Effector memory CD8-positive, alpha-beta T cell (primary cell): ENCODE data around the gene RHOH.

Experiments
- ATAC-seq: fragments of 150-1000 bp; cut with Tn5 transposase; replicated peaks from 2 replicates; pipeline ENCODE4 v1.10.0; 2021; ENCODE audit warnings: mild to moderate bottlenecking, moderate library complexity
- DNase-seq, 3 experiments: peaks; one replicate each; pipeline ENCODE4 v3.0.0; 2021
- H3K27ac Mint-ChIP-seq, 2 donors: one replicate each; pipeline ENCODE4 v1.8.0; 2022; ENCODE audit warnings: mild to moderate bottlenecking in 2 of 2, mixed read lengths in 2 of 2, moderate library complexity in 2 of 2
- H3K27me3 Mint-ChIP-seq, 2 donors: one replicate each; pipeline ENCODE4 v1.8.0; 2022; ENCODE audit warnings: mixed read lengths in 2 of 2
- H3K36me3 Mint-ChIP-seq: one replicate; pipeline ENCODE4 v1.8.0; 2022; ENCODE audit warnings: mild to moderate bottlenecking, moderate library complexity, mixed read lengths; ENCODE audit not compliant: insufficient read depth
- H3K4me1 Mint-ChIP-seq, 2 donors: one replicate each; pipeline ENCODE4 v1.8.0; 2022; ENCODE audit warnings: low read depth in 2 of 2, mixed read lengths in 2 of 2
- H3K4me3 Mint-ChIP-seq, 2 donors: one replicate each; pipeline ENCODE4 v1.8.0; 2022; ENCODE audit warnings: mild to moderate bottlenecking in 2 of 2, mixed read lengths in 2 of 2, moderate library complexity in 2 of 2
- H3K9me3 Mint-ChIP-seq, 2 donors: one replicate each; pipeline ENCODE4 v1.8.0; 2022; ENCODE audit warnings: mixed read lengths in 2 of 2

The RHOH gene

GRCh38 chr4:40254608-40255392 is 58.0 kb downstream of the RHOH start:
- Mint-ChIP-seq H3K36me3 (peaks cover 14% of the 10 kb centered on the region), H3K27me3 (no peaks in the 10 kb centered on the region), H3K9me3 (no peaks in the 10 kb centered on the region), H3K27ac (peak overlapping the region; percentile 52 to 91), H3K4me1 (peaks cover 40 to 53% of the 10 kb centered on the region in 2 donors), H3K4me3 (peak overlapping the region; percentile 16 to 57)
- DNase-seq (no peak), ATAC-seq (peak; percentile 74)

GRCh38 chr4:40255393-40256281 is 58.8 kb downstream of the RHOH start:
- DNase-seq (no peak), ATAC-seq (peak; percentile 14)

GRCh38 chr4:40256329-40256728 is 59.5 kb downstream of the RHOH start:
- Mint-ChIP-seq H3K4me3 (no peak overlapping the region), H3K27me3 (no peaks in the 10 kb centered on the region), H3K9me3 (no peaks in the 10 kb centered on the region), H3K36me3 (peaks cover 13% of the 10 kb centered on the region), H3K27ac (peak overlapping the region in 1 of 2 donors; percentile 91), H3K4me1 (peaks cover 35 to 52% of the 10 kb centered on the region in 2 donors)
- ATAC-seq: no peak
- DNase-seq: no peak

More at GRCh38 chr4:40255393-40256281, 58.8 kb downstream of the RHOH start:
- Mint-ChIP-seq H3K9me3 (no peaks in the 10 kb centered on the region), H3K27me3 (no peaks in the 10 kb centered on the region), H3K27ac (peak overlapping the region; percentile 52 to 91), H3K36me3 (peaks cover 13% of the 10 kb centered on the region), H3K4me3 (peak overlapping the region; percentile 3 to 16), H3K4me1 (peaks cover 39 to 50% of the 10 kb centered on the region in 2 donors)

- H3K4me3 Mint-ChIP-seq: no peak overlapping the region
- DNase-seq (no peak), ATAC-seq (no peak)
- no peaks in the 10 kb centered on the region for H3K27me3 Mint-ChIP-seq
- H3K27ac Mint-ChIP-seq: no peak overlapping the region
- H3K9me3 Mint-ChIP-seq: no peaks in the 10 kb centered on the region
- peaks cover 34 to 47% of the 10 kb centered on the region in 2 donors for H3K4me1 Mint-ChIP-seq
- H3K36me3 Mint-ChIP-seq: peaks cover 13% of the 10 kb centered on the region
Measured at GRCh38 chr4:40256817-40257216, 60.0 kb downstream of the RHOH start.

GRCh38 chr4:40258627-40259026 is 61.8 kb downstream of the RHOH start:
- no peaks in the 10 kb centered on the region for H3K27me3 Mint-ChIP-seq
- H3K9me3 Mint-ChIP-seq: no peaks in the 10 kb centered on the region
- ATAC-seq (no peak), DNase-seq (no peak)
- peaks cover 13% of the 10 kb centered on the region for H3K36me3 Mint-ChIP-seq
- peaks cover 37 to 40% of the 10 kb centered on the region in 2 donors for H3K4me1 Mint-ChIP-seq
- H3K4me3 Mint-ChIP-seq: no peak overlapping the region
- peak overlapping the region in 1 of 2 donors; percentile 71 for H3K27ac Mint-ChIP-seq

- no peaks in the 10 kb centered on the region for H3K9me3 Mint-ChIP-seq
- DNase-seq (no peak), ATAC-seq (no peak)
- peaks cover 17% of the 10 kb centered on the region for H3K36me3 Mint-ChIP-seq
- no peaks in the 10 kb centered on the region for H3K27me3 Mint-ChIP-seq
- peaks cover 40% of the 10 kb centered on the region in 2 donors for H3K4me1 Mint-ChIP-seq
- peak overlapping the region; percentile 27 to 56 for H3K27ac Mint-ChIP-seq
- no peak overlapping the region for H3K4me3 Mint-ChIP-seq
Measured at GRCh38 chr4:40261231-40262076, 64.6 kb downstream of the RHOH start.

- H3K9me3 Mint-ChIP-seq: no peaks in the 10 kb centered on the region
Measured at GRCh38 chr4:40262077-40262528, 65.3 kb downstream of the RHOH start.

GRCh38 chr4:40262861-40263260 is 66.0 kb downstream of the RHOH start:
- Mint-ChIP-seq H3K27me3 (no peaks in the 10 kb centered on the region), H3K4me1 (peaks cover 41 to 44% of the 10 kb centered on the region in 2 donors), H3K27ac (peak overlapping the region in 1 of 2 donors; percentile 75), H3K9me3 (no peaks in the 10 kb centered on the region), H3K36me3 (peaks cover 11% of the 10 kb centered on the region), H3K4me3 (peak overlapping the region; percentile 86)
- ATAC-seq: no peak
- DNase-seq: no peak

More at GRCh38 chr4:40262077-40262528, 65.3 kb downstream of the RHOH start:
- Mint-ChIP-seq H3K36me3 (peaks cover 11% of the 10 kb centered on the region), H3K4me1 (peaks cover 36 to 39% of the 10 kb centered on the region in 2 donors), H3K27ac (peak overlapping the region; percentile 27 to 56), H3K27me3 (no peaks in the 10 kb centered on the region), H3K4me3 (no peak overlapping the region)
- ATAC-seq (no peak), DNase-seq (no peak)

- ATAC-seq: no peak
- peak overlapping the region; percentile 98 to 100 for H3K27ac Mint-ChIP-seq
- H3K4me1 Mint-ChIP-seq: peaks cover 39 to 50% of the 10 kb centered on the region in 2 donors
- no peaks in the 10 kb centered on the region for H3K27me3 Mint-ChIP-seq
- H3K4me3 Mint-ChIP-seq: peak overlapping the region; percentile 86
- no peaks in the 10 kb centered on the region for H3K9me3 Mint-ChIP-seq
- no peak for DNase-seq
- H3K36me3 Mint-ChIP-seq: peaks cover 9% of the 10 kb centered on the region
Measured at GRCh38 chr4:40264497-40264896, 67.7 kb downstream of the RHOH start.

GRCh38 chr4:40264995-40265909 is 68.4 kb downstream of the RHOH start:
- peaks cover 39 to 51% of the 10 kb centered on the region in 2 donors for H3K4me1 Mint-ChIP-seq
- peak; percentile 96 for ATAC-seq
- no peaks in the 10 kb centered on the region for H3K9me3 Mint-ChIP-seq

GRCh38 chr4:40265910-40266274 is 69.1 kb downstream of the RHOH start:
- peak overlapping the region; percentile 86 for H3K4me3 Mint-ChIP-seq
- DNase-seq (no peak), ATAC-seq (no peak)
- H3K27me3 Mint-ChIP-seq: no peaks in the 10 kb centered on the region
- peaks cover 5% of the 10 kb centered on the region for H3K36me3 Mint-ChIP-seq
- peaks cover 39 to 50% of the 10 kb centered on the region in 2 donors for H3K4me1 Mint-ChIP-seq
- H3K27ac Mint-ChIP-seq: peak overlapping the region; percentile 98 to 100
- H3K9me3 Mint-ChIP-seq: no peaks in the 10 kb centered on the region

More at GRCh38 chr4:40264995-40265909, 68.4 kb downstream of the RHOH start:
- peak overlapping the region; percentile 86 for H3K4me3 Mint-ChIP-seq
- H3K27ac Mint-ChIP-seq: peak overlapping the region; percentile 98 to 100
- peak; percentile 63 to 68 (median 65) for DNase-seq
- H3K36me3 Mint-ChIP-seq: peaks cover 5% of the 10 kb centered on the region
- no peaks in the 10 kb centered on the region for H3K27me3 Mint-ChIP-seq

GRCh38 chr4:40269133-40269532 is 72.3 kb downstream of the RHOH start:
- no peak for DNase-seq
- Mint-ChIP-seq H3K27me3 (no peaks in the 10 kb centered on the region), H3K36me3 (peaks cover 6% of the 10 kb centered on the region), H3K9me3 (no peaks in the 10 kb centered on the region), H3K4me3 (no peak overlapping the region), H3K27ac (peak overlapping the region in 1 of 2 donors; percentile 69), H3K4me1 (peaks cover 30 to 40% of the 10 kb centered on the region in 2 donors)
- no peak for ATAC-seq
